Adrenal gland (tissue), 12 donors: ENCODE measurements around the gene HS6ST2. TPM values are rescaled to one million over a fixed set of nuclear protein-coding genes. Genes with fewer than 3 reads are reported as not detected.

Experiments
- DNase-seq, 7 donors: peaks; one replicate each; pipeline ENCODE4 v3.0.0-alpha.2; 2019 to 2020
- H3K27ac ChIP-seq, 5 donors: fragments of 200-600 bp; sonication (generic) in 4 of 5; 1 replicate in 3 of 5; 2 replicates in 2 of 5; pipeline versions ENCODE4 v1.5.1 to v1.8.0; 2016 to 2020; ENCODE audit warnings: mild to moderate bottlenecking in 1 of 5
- H3K27me3 ChIP-seq: fragments of 200-600 bp; 2 replicates; pipeline ENCODE4 v1.8.0; 2021
- H3K36me3 ChIP-seq, 2 donors: fragments of 200-600 bp; replicated peaks in 1 of 2; 1 replicate in 1 of 2; 2 replicates in 1 of 2; pipeline versions ENCODE4 v1.5.1 to v1.8.0; 2018 to 2022
- H3K4me1 ChIP-seq, 2 donors: fragments of 200-600 bp; replicated peaks in 1 of 2; 1 replicate in 1 of 2; 2 replicates in 1 of 2; pipeline versions ENCODE4 v1.5.1 to v1.8.0; 2018 to 2021
- H3K4me3 ChIP-seq, 4 donors: fragments of 200-600 bp; sonication (generic) in 3 of 4; one replicate each; pipeline ENCODE4 v1.5.1; 2016 to 2018
- H3K9me3 ChIP-seq, 3 donors: fragments of 200-600 bp; sonication (generic) in 1 of 3; replicated peaks in 1 of 3; 1 replicate in 2 of 3; 2 replicates in 1 of 3; pipeline versions ENCODE4 v1.5.1 to v1.8.0; 2016 to 2021
- POLR2A ChIP-seq, 2 donors: fragments of 450-650 bp; IDR thresholded peaks; one replicate each; pipeline ENCODE4 v1.6.1; 2017; ENCODE audit warnings: antibody characterized with exemption in 2 of 2, mild to moderate bottlenecking in 2 of 2, moderate library complexity in 1 of 2
- WGBS, 4 donors: extraction: QIAGEN DNeasy Blood & Tissue Kit in 2 of 4; methylation state at CpG; one replicate each; pipeline versions ENCODE4 v1.1.5 to v1.1.7; 2013 to 2017; 5-methylcytosine and 5-hydroxymethylcytosine counted together
- intact Hi-C, 2 donors: fragments of 100-400 bp; cut with DNase I; formaldehyde crosslinking; loops; one replicate each; pipeline versions ENCODE4 v1.14.1 to v1.15.0; 2022 to 2023
- polyA plus RNA-seq, 3 donors: library from polyadenylated mRNA; stranded (reverse); fragments of 200-250 nt in 2 of 3; fragments of 350-450 nt in 1 of 3; fragmentation: Illumina TruSeq in 1 of 3; extraction: RNeasy Lipid Tissue Mini Kit (QIAGEN cat#74804) in 1 of 3; gene quantifications; one replicate each; pipeline ENCODE4 v1.2.3, GENCODE V29; 2013 to 2014
- total RNA-seq, 9 donors: library from RNA; depleted of rRNA in 4 of 9; stranded (reverse); fragments of >200 nt in 4 of 9; fragments of 120-200 nt in 1 of 9; fragmentation: NEBNext Ultra II Directional in 1 of 9; extraction: Animal tissue kit (Norgen Biotek cat#: 25700) in 1 of 9; gene quantifications; one replicate each; pipeline versions ENCODE4 v1.1.0 to v1.2.4, GENCODE V29; 2013 to 2023
- TF ChIP-seq, protein P1 (sequence below), 6 experiments: fragments of 450-650 bp in 4 of 6; fragments of 200-600 bp in 2 of 6; sonication (generic) in 1 of 6; IDR thresholded peaks; 1 replicate in 5 of 6; 2 replicates in 1 of 6; pipeline versions ENCODE4 v1.5.1 to v1.8.0; 2016 to 2021; ENCODE audit warnings: antibody characterized with exemption in 6 of 6, mild to moderate bottlenecking in 2 of 6, moderate library complexity in 1 of 6
- donor health status: healthy with polysubstance abuse.
- donor health status: Bipolar disorder and iron deficiency.
- donor health status: DM: yes; HTN: yes; CAD: no.
- donor health status: DM: no; HTN: no; CAD: no.
- donor health status: DM: no; HTN: no; CAD: no.
- donor health status: DM: yes; HTN: yes; CAD: no.

HS6ST2 gene
- total and polyA plus RNA-seq, 12 donors = 0.24 to 6.0 (median 1.3) TPM

DNA sequence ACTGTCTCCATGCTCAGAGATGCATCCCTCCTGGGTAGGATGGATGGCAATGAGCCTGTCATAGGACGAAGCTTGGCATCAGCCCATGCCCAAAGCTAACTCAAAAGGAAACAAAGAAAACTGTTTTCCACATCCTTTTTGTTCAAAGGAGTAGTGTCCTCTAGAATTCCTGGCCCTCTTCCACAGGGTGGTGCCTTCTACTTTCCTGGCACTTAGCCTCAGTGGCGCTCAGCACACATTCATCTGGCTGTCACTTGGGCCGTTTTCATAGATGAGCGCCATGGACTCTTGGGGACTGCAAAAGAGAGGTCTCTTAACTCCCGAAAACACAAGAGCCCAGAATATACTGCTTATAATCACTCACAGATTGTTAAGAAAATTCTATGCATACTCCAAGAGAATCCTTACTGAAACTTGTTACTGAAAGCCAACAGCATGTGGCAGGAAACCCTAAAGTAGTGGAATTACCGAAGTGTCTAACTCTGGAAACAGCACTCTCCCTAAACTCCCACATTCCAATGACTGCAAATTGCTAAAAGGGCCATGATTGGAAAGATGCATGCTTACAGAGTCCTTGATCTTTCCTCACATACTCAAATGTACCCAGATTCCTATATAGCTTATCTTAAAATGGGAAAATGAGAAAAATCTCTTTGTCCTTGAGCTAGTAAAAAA, 110.0 kb downstream of the HS6ST2 start:
- H3K4me1 ChIP-seq = no peaks in the 10 kb centered on the region
- DNase-seq = no peak
- no peaks in the 10 kb centered on the region for H3K9me3 ChIP-seq
- WGBS, 4 donors = 33 to 68% (median 48%) methylated on average over 1 to 6 of the region's 6 CpGs
- no peak overlapping the region for H3K27ac ChIP-seq
- intact Hi-C loops = no loop called here
- H3K36me3 ChIP-seq = no peaks in the 10 kb centered on the region
- H3K4me3 ChIP-seq = no peak overlapping the region
- TF ChIP-seq, protein P1, sequence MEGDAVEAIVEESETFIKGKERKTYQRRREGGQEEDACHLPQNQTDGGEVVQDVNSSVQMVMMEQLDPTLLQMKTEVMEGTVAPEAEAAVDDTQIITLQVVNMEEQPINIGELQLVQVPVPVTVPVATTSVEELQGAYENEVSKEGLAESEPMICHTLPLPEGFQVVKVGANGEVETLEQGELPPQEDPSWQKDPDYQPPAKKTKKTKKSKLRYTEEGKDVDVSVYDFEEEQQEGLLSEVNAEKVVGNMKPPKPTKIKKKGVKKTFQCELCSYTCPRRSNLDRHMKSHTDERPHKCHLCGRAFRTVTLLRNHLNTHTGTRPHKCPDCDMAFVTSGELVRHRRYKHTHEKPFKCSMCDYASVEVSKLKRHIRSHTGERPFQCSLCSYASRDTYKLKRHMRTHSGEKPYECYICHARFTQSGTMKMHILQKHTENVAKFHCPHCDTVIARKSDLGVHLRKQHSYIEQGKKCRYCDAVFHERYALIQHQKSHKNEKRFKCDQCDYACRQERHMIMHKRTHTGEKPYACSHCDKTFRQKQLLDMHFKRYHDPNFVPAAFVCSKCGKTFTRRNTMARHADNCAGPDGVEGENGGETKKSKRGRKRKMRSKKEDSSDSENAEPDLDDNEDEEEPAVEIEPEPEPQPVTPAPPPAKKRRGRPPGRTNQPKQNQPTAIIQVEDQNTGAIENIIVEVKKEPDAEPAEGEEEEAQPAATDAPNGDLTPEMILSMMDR (IDR thresholded peaks at IDR 0.05) = no peak
- TF ChIP-seq POLR2A (IDR thresholded peaks at IDR 0.05) = no peak
- H3K27me3 ChIP-seq = peaks cover 19% of the 10 kb centered on the region

DNA sequence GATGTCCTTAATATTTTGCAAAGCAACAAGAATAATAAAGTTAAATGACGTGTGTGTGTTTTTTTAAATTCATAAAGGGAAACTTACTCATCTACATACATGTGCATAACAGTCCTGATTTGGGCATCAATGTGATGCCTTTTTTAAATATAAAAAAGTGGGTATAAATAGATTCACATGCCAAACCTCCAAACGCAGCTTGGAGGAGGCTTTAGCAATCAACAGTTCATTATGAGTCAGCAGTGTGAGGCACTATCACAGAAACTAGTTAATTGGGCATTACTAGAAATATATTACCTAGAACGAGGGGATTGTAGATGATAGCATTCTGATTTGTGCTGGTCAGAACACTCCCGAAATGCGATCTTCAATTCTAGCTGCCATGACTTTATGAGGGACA, 115.1 kb downstream of the HS6ST2 start:
- 54 to 69% (median 59%) methylated on average over 5 of the region's 5 CpGs for WGBS, 4 donors
- no peak overlapping the region for H3K27ac ChIP-seq
- intact Hi-C loops = no loop called here
- DNase-seq = no peak
- H3K36me3 ChIP-seq = no peaks in the 10 kb centered on the region
- TF ChIP-seq POLR2A (IDR thresholded peaks at IDR 0.05) = no peak
- TF ChIP-seq, protein P1 (IDR thresholded peaks at IDR 0.05) = no peak
- no peaks in the 10 kb centered on the region for H3K4me1 ChIP-seq
- H3K27me3 ChIP-seq = peaks cover 8% of the 10 kb centered on the region
- H3K4me3 ChIP-seq = no peak overlapping the region
- no peaks in the 10 kb centered on the region for H3K9me3 ChIP-seq

DNA sequence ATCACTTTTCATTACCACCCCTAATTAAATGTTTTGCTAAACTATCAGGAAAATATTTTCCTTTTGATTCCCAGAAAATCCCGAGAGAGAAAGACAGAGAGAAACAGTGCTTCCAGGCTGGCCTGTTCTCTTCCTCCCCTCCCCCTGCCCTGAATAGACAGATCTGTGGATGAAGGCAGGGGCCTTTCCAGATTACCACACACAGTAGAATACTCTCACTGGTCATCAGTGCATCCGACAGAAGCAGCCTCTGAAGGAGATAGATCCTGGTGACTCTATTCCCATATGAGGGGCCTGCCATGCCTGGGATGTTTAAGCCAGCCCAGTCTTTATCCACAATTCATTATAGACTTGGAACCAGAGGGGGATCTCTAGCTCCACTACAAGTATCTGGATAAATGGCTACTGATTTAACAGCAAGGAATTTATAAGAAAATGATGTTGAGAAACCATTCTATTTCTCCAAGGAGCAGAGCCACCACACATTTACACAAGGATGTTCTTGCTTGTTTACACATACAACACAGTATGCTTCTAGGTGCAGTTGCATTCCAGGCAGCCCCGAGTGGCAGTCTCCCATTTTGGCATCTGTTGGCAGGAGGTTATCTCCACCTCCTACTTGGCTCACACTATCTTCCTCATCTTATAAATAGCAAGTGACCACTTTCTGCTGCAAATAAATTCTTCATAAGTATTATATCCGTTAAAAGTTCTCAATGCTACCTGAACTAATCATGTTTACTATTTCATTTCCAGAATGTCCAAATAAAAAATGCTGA, 115.8 kb downstream of the HS6ST2 start:
- intact Hi-C loops = no loop called here
- H3K4me3 ChIP-seq = no peak overlapping the region
- H3K36me3 ChIP-seq = no peaks in the 10 kb centered on the region
- 44 to 61% (median 53%) methylated on average over 3 to 4 of the region's 4 CpGs for WGBS, 4 donors
- H3K9me3 ChIP-seq = no peaks in the 10 kb centered on the region
- TF ChIP-seq, protein P1 (IDR thresholded peaks at IDR 0.05) = no peak
- peaks cover 14% of the 10 kb centered on the region for H3K27me3 ChIP-seq
- H3K27ac ChIP-seq = no peak overlapping the region
- DNase-seq = no peak
- no peaks in the 10 kb centered on the region for H3K4me1 ChIP-seq

DNA sequence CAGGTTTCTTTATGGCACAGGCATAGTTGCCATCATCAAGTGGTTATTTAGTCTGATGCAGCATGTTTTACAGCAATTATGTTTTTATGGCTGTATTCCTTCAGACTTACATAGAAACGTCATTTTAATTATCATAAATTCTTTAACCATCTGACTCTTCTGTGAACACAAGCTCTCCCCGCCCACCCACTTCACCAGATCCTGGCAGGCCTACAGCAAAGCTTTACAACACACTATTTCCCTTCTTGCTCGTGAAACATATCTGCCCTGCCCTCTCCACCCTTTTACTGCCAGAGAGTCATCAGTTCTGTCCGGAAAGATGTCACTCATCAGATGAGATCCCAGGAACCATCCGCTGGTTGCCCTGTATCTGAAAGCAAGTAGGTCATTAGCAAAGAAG, 120.5 kb downstream of the HS6ST2 start:
- Histone ChIP-seq H3K4me1 (no peaks in the 10 kb centered on the region), H3K4me3 (no peak overlapping the region), H3K27ac (no peak overlapping the region), H3K36me3 (no peaks in the 10 kb centered on the region), H3K27me3 (peaks cover 10% of the 10 kb centered on the region), H3K9me3 (no peaks in the 10 kb centered on the region)
- DNase-seq = no peak
- TF ChIP-seq POLR2A (IDR thresholded peaks at IDR 0.05) = no peak
- TF ChIP-seq, protein P1 (IDR thresholded peaks at IDR 0.05) = no peak
- intact Hi-C loops = no loop called here
- 55 to 69% (median 66%) methylated on average over 5 of the region's 5 CpGs for WGBS, 4 donors
